Measurements from ENCODE around the gene SLC35G3. TPM values are rescaled to one million over a fixed set of nuclear protein-coding genes. Genes with fewer than 3 reads are reported as not detected.
"Not testable (repeated sequence)": the region's sequence is repeated elsewhere in the genome, so short reads cannot be mapped to it uniquely, and the experiment has no call there.

SLC35G3 gene
- total RNA-seq, 4 donors from 2014 or later: not detected

DNA sequence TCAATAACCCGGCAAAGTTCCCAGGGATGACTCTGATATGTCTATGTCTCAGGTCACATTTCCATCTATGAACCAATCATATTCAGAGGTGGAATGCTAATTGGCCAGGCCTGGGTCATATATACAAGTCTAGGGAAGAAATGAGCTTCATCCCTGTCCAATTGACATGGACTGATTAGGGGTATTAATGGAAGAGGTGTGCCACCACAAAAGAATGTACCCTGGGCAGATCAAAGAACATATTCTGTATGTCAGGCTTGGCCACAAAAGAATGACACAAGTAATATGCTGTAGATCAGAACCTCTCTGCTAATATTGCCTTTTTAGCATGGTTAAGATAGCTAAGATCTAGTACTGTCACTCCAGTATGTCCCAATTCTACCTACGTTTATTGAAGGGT, 6.7 kb downstream of the SLC35G3 start:
- no peak for ATAC-seq (ENCODE audit: low FRiP score)
- DNase-seq (ENCODE audit: low spot score): no peak
- no peak for TF ChIP-seq CTCF (IDR thresholded peaks at IDR 0.05)

GRCh38 chr17:35185849-35186248, 8.3 kb downstream of the SLC35G3 start:
- TF ChIP-seq CTCF (IDR thresholded peaks at IDR 0.05): no peak
- DNase-seq (ENCODE audit: low spot score) (no peak), ATAC-seq (ENCODE audit: low FRiP score) (no peak)

GRCh38 chr17:35184274-35184673, 9.9 kb downstream of the SLC35G3 start:
- DNase-seq (ENCODE audit: low spot score) (no peak), ATAC-seq (ENCODE audit: low FRiP score) (no peak)
- no peak for TF ChIP-seq CTCF (IDR thresholded peaks at IDR 0.05)

DNA sequence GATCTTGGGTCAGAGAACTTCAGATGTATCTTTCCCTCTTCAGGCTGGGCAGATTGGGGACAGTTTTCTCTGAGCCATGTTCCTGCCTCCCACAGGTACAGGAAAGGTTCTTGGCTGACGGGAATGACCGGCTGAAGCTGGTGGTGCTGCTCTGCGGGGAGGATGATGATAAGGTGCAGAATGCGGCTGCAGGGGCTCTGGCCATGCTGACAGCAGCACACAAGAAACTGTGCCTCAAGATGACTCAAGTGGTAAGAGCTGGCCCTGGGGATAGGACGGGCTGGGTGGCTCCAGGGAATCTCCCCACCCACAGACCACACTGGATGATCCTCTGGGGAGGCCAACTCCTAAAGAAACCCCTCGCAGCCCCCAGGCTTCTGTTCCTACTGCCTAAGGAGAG, 10.9 kb downstream of the SLC35G3 start:
- TF ChIP-seq CTCF (IDR thresholded peaks at IDR 0.05): no peak
- DNase-seq (ENCODE audit: low spot score) (no peak), ATAC-seq (ENCODE audit: low FRiP score) (no peak)

- not testable (repeated sequence) for ATAC-seq (ENCODE audit: low FRiP score); DNase-seq (ENCODE audit: low spot score)
These were observed 14.8 kb downstream of the SLC35G3 start for GRCh38 chr17:35179379-35179778.

GRCh38 chr17:35176897-35177296, 17.3 kb downstream of the SLC35G3 start:
- ATAC-seq (ENCODE audit: low FRiP score) (no peak), DNase-seq (ENCODE audit: low spot score) (no peak)
- no peak for TF ChIP-seq CTCF (IDR thresholded peaks at IDR 0.05)

DNA sequence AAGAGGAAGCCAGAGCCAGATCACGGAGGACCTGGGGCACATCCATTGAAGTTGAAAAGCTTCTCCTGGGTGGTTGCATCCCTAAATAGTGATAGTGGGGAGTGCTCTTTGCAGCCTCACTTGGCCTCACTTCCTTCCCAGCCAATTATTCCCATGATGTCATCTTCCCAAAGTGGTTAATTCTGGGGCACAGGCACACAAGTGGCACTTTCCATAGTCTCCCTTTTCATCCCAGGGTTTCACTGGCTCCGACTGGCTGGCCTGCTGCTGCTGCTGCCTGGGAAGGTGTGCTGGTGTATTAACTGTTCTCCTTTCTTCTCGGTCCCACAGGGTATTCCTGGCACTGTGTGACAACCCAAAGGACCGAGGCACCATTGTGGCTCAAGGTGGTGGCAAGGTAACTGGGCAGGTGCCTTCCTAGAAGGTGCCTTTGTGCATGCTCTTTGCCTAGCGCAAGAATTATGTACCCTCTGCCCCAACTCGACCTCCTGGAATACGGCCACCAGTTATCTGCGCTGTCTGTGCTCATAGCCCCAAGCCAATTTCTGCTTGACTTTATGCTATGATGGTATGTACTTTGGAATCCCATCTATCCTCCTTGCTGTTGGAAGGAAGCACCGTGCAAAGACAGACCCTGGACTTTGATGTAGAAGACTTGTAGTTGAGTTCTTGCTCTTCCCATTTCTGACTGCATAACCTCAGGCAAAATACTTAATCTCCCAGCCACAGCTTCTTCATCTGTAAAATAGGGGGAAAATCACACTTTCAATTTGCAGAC, 18.4 kb downstream of the SLC35G3 start:
- no peak for TF ChIP-seq CTCF (IDR thresholded peaks at IDR 0.05)
- ATAC-seq (ENCODE audit: low FRiP score): no peak
- DNase-seq (ENCODE audit: low spot score): no peak
